GM21786 (cell line): ENCODE results near the gene CYP26A1.
A peak's percentile ranks its signal among the peaks of the same experiment; 100 is the strongest.

Experiments
- ATAC-seq: cut with Tn5 transposase; IDR thresholded peaks from one replicate; pipeline ENCODE4 v1.9.1; 2021; ENCODE audit not compliant: unreplicated experiment

CYP26A1 gene

GRCh38 chr10:93115661-93116383 lies 42.1 kb downstream of the CYP26A1 start:
- ATAC-seq = peak; percentile 66

- ATAC-seq = no peak
Measured at GRCh38 chr10:93121311-93121710, 47.6 kb downstream of the CYP26A1 start.

- no peak for ATAC-seq
Measured at GRCh38 chr10:93123766-93124165, 50.1 kb downstream of the CYP26A1 start.

GRCh38 chr10:93124580-93125318 lies 51.1 kb downstream of the CYP26A1 start:
- peak; percentile 69 for ATAC-seq

GRCh38 chr10:93125966-93126365 lies 52.3 kb downstream of the CYP26A1 start:
- no peak for ATAC-seq

GRCh38 chr10:93126483-93127052 lies 52.9 kb downstream of the CYP26A1 start:
- no peak for ATAC-seq
